WTC11 (cell line): Measurements from ENCODE around the gene F13A1. TPM values are rescaled to one million over a fixed set of nuclear protein-coding genes. Genes with fewer than 3 reads are reported as not detected.

ENCODE experiments used
- ATAC-seq: fragments of 200-7000 bp; cut with Tn5 transposase; 2 replicates; pipeline ENCODE4 v1.10.0; 2021; ENCODE audit warnings: mild to moderate bottlenecking, moderate library complexity
- CTCF ChIA-PET: fragments of 300-600 bp; sonication (Branson Sonifier 250); formaldehyde crosslinking; loops from one replicate; lab custom pipeline; 2021; ENCODE audit warnings: antibody characterized with exemption; lab: Charles Lee
- POLR2A ChIA-PET: fragments of 350-600 bp; sonication (Branson Sonifier 250); formaldehyde crosslinking; loops from one replicate; lab custom pipeline; 2021; ENCODE audit warnings: antibody characterized with exemption; lab: Charles Lee
- DNase-seq: peaks from one replicate; pipeline ENCODE4 v3.0.0; 2021; ENCODE audit warnings: low spot score
- H3K27ac Mint-ChIP-seq: 2 replicates; pipeline ENCODE4 v1.8.0; 2021; ENCODE audit warnings: mixed read lengths
- H3K27me3 Mint-ChIP-seq: 2 replicates; pipeline ENCODE4 v1.8.0; 2021; ENCODE audit warnings: low read depth, mild to moderate bottlenecking, moderate library complexity, mixed read lengths
- H3K36me3 Mint-ChIP-seq: 2 replicates; pipeline ENCODE4 v1.8.0; 2021; ENCODE audit warnings: mixed read lengths
- H3K4me1 Mint-ChIP-seq: 2 replicates; pipeline ENCODE4 v1.8.0; 2022; ENCODE audit warnings: mixed read lengths
- H3K4me3 Mint-ChIP-seq: 2 replicates; pipeline ENCODE4 v1.8.0; 2021; ENCODE audit warnings: mild to moderate bottlenecking, moderate library complexity, mixed read lengths
- H3K9me3 Mint-ChIP-seq: 2 replicates; pipeline ENCODE4 v1.8.0; 2021; ENCODE audit warnings: mixed read lengths
- ARID4B ChIP-seq: sonication (generic); formaldehyde crosslinking; IDR thresholded peaks from 2 replicates; pipeline ENCODE4 v1.8.0; 2023; ENCODE audit warnings: missing genetic modification reagents, mild to moderate bottlenecking, borderline replicate concordance
- FOXJ3 ChIP-seq: sonication (generic); formaldehyde crosslinking; IDR thresholded peaks from 2 replicates; pipeline ENCODE4 v1.9.0; 2021; ENCODE audit warnings: missing genetic modification reagents, mild to moderate bottlenecking, borderline replicate concordance
- JUN ChIP-seq: sonication (generic); formaldehyde crosslinking; IDR thresholded peaks from 2 replicates; pipeline ENCODE4 v1.8.0; 2023; ENCODE audit warnings: mild to moderate bottlenecking, missing genetic modification reagents
- MXD4 ChIP-seq: fragments of 250-450 bp; sonication (Bioruptor Pico); IDR thresholded peaks from 2 replicates; pipeline ENCODE4 v1.8.0; 2021; ENCODE audit warnings: mild to moderate bottlenecking, moderate library complexity, borderline replicate concordance
- NR3C1 ChIP-seq: sonication (generic); formaldehyde crosslinking; conservative IDR thresholded peaks from 2 replicates; pipeline ENCODE4 v1.8.1; 2023; ENCODE audit warnings: low read depth, mild to moderate bottlenecking, missing genetic modification reagents
- ZMAT4 ChIP-seq: fragments of 250-450 bp; sonication (Bioruptor Pico); IDR thresholded peaks from 2 replicates; pipeline ENCODE4 v1.9.0; 2021; ENCODE audit warnings: mild to moderate bottlenecking
- ZNF138 ChIP-seq: sonication (generic); formaldehyde crosslinking; conservative IDR thresholded peaks from 2 replicates; pipeline ENCODE4 v1.8.1; 2022; ENCODE audit warnings: mild to moderate bottlenecking, moderate library complexity, missing genetic modification reagents
- ZNF396 ChIP-seq: fragments of 250-450 bp; sonication (Bioruptor Pico); IDR thresholded peaks from 2 replicates; pipeline ENCODE4 v1.8.0; 2021; ENCODE audit warnings: mild to moderate bottlenecking, moderate library complexity, borderline replicate concordance
- ZNF416 ChIP-seq: fragments of 250-450 bp; sonication (Bioruptor Pico); IDR thresholded peaks from 2 replicates; pipeline ENCODE4 v1.9.0; 2021; ENCODE audit warnings: mild to moderate bottlenecking, inconsistent platforms
- ZNF425 ChIP-seq: fragments of 250-450 bp; sonication (Bioruptor Pico); conservative IDR thresholded peaks from 2 replicates; pipeline ENCODE4 v1.9.0; 2021; ENCODE audit warnings: mild to moderate bottlenecking
- ZNF671 ChIP-seq: fragments of 250-450 bp; sonication (Bioruptor Pico); IDR thresholded peaks from 2 replicates; pipeline ENCODE4 v1.8.0; 2021; ENCODE audit warnings: mild to moderate bottlenecking
- total RNA-seq: library from RNA; stranded (reverse); gene quantifications from 3 replicates; pipeline ENCODE4 v1.2.3, GENCODE V29; 2021
- TF ChIP-seq, protein P1 (sequence below): sonication (generic); formaldehyde crosslinking; IDR thresholded peaks from 2 replicates; pipeline ENCODE4 v1.8.0; 2022; ENCODE audit warnings: missing genetic modification reagents
- TF ChIP-seq, protein P2 (sequence below): fragments of 250-450 bp; sonication (Bioruptor Pico); IDR thresholded peaks from 2 replicates; pipeline ENCODE4 v1.8.0; 2021; ENCODE audit warnings: mild to moderate bottlenecking
- TF ChIP-seq, protein P3 (sequence below): sonication (generic); formaldehyde crosslinking; IDR thresholded peaks from 2 replicates; pipeline ENCODE4 v1.8.0; 2022; ENCODE audit warnings: mild to moderate bottlenecking, missing genetic modification reagents
- TF ChIP-seq, protein P4 (sequence below): sonication (generic); formaldehyde crosslinking; IDR thresholded peaks from 2 replicates; pipeline ENCODE4 v1.8.1; 2022; ENCODE audit warnings: mild to moderate bottlenecking, moderate library complexity, missing genetic modification reagents

Gene F13A1
- total RNA-seq, 1 experiment from 2014 or later: 1.0 TPM

DNA sequence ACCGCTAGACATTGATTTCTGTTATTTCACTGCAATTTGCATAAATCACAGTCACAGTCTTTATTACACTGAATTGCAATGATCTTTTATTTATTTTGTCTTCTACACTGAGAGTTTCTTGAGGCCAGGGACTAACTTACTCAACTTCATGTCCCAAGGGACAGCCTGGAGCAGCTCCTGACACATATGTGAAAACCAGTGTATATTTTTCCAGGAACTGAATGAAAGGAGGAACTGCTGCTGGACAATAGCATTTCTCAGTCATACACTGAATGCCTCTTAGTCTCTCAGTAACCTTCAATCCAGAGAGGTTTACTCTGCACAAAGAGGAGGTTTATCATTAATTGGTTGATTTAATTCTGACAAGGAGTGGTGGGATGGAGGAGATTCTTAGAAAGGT, 5.9 kb downstream of the F13A1 start (continued):
- TF ChIP-seq ARID4B (CRISPR knock-in tag) (no peak), MXD4 (no peak), NR3C1 (CRISPR knock-in tag) (no peak), JUN (no peak), ZNF396 (CRISPR knock-in tag) (no peak), ZNF416 (no peak)
- TF ChIP-seq, protein P1, sequence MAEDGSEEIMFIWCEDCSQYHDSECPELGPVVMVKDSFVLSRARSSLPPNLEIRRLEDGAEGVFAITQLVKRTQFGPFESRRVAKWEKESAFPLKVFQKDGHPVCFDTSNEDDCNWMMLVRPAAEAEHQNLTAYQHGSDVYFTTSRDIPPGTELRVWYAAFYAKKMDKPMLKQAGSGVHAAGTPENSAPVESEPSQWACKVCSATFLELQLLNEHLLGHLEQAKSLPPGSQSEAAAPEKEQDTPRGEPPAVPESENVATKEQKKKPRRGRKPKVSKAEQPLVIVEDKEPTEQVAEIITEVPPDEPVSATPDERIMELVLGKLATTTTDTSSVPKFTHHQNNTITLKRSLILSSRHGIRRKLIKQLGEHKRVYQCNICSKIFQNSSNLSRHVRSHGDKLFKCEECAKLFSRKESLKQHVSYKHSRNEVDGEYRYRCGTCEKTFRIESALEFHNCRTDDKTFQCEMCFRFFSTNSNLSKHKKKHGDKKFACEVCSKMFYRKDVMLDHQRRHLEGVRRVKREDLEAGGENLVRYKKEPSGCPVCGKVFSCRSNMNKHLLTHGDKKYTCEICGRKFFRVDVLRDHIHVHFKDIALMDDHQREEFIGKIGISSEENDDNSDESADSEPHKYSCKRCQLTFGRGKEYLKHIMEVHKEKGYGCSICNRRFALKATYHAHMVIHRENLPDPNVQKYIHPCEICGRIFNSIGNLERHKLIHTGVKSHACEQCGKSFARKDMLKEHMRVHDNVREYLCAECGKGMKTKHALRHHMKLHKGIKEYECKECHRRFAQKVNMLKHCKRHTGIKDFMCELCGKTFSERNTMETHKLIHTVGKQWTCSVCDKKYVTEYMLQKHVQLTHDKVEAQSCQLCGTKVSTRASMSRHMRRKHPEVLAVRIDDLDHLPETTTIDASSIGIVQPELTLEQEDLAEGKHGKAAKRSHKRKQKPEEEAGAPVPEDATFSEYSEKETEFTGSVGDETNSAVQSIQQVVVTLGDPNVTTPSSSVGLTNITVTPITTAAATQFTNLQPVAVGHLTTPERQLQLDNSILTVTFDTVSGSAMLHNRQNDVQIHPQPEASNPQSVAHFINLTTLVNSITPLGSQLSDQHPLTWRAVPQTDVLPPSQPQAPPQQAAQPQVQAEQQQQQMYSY: no peak
- TF ChIP-seq, protein P2, sequence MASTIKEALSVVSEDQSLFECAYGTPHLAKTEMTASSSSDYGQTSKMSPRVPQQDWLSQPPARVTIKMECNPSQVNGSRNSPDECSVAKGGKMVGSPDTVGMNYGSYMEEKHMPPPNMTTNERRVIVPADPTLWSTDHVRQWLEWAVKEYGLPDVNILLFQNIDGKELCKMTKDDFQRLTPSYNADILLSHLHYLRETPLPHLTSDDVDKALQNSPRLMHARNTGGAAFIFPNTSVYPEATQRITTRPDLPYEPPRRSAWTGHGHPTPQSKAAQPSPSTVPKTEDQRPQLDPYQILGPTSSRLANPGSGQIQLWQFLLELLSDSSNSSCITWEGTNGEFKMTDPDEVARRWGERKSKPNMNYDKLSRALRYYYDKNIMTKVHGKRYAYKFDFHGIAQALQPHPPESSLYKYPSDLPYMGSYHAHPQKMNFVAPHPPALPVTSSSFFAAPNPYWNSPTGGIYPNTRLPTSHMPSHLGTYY (CRISPR knock-in tag): no peak
- TF ChIP-seq, all 79 proteins: peak for 0

DNA sequence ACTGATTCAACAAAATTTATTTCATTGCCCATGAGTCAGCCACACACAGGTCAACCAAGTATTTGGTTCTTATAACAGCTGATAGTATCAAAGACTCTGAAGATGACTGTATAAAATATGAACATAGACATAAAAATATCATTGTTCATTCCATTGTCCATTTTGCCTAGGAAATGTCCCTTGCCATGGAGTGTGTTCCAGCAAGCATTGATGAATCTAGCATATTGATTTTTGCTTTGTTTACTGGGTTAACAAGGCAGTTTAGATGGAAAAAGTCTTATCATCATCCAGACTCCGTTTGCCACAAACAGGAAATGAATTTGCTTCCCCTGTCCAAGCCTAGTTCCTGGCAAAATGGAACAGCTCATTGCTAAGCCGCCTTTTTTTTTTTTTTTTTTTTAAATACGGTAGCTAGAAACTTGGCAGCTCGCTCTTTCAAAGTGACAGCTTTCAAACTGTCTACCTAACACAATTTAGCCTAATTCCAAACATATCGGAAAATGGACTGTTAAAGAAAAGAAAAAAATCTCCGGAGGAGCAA, 7.5 kb downstream of the F13A1 start:
- ChIA-PET CTCF (interaction anchor here (0.5 kb wide), 1 partner anchor 71 kb away, joined by 3 read pairs; no protein-coding TSS in a partner anchor), POLR2A (no interaction called here)
- peaks cover 8% of the 10 kb centered on the region for H3K4me1 Mint-ChIP-seq
- no peak for ATAC-seq
- H3K4me3 Mint-ChIP-seq: no peak overlapping the region
- H3K9me3 Mint-ChIP-seq: no peaks in the 10 kb centered on the region
- no peak for DNase-seq
- H3K36me3 Mint-ChIP-seq: no peaks in the 10 kb centered on the region
- no peak overlapping the region for H3K27ac Mint-ChIP-seq
- TF ChIP-seq ZNF671 (no peak), ZNF425 (no peak), FOXJ3 (no peak), ZNF138 (no peak), MXD4 (no peak), ZMAT4 (no peak)
- TF ChIP-seq, protein P3, sequence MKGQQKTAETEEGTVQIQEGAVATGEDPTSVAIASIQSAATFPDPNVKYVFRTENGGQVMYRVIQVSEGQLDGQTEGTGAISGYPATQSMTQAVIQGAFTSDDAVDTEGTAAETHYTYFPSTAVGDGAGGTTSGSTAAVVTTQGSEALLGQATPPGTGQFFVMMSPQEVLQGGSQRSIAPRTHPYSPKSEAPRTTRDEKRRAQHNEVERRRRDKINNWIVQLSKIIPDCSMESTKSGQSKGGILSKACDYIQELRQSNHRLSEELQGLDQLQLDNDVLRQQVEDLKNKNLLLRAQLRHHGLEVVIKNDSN (CRISPR knock-in tag): no peak
- TF ChIP-seq, protein P4, sequence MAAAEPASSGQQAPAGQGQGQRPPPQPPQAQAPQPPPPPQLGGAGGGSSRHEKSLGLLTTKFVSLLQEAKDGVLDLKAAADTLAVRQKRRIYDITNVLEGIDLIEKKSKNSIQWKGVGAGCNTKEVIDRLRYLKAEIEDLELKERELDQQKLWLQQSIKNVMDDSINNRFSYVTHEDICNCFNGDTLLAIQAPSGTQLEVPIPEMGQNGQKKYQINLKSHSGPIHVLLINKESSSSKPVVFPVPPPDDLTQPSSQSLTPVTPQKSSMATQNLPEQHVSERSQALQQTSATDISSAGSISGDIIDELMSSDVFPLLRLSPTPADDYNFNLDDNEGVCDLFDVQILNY (CRISPR knock-in tag): no peak
- TF ChIP-seq, all 79 proteins: peak for 0
- no peaks in the 10 kb centered on the region for H3K27me3 Mint-ChIP-seq
